KBM-7 (cell line): ENCODE data around the gene ZBTB46.
A peak's percentile ranks its signal among the peaks of the same experiment; 100 is the strongest.
"Not testable (repeated sequence)": the region's sequence is repeated elsewhere in the genome, so short reads cannot be mapped to it uniquely, and the experiment has no call there.

Experiments
- DNase-seq: peaks from one replicate; pipeline ENCODE4 v3.0.0-alpha.2; 2015
- in situ Hi-C: fragments of 300-500 bp; cut with MboI; formaldehyde crosslinking; loops from 2 replicates; pipeline ENCODE4 v1.14.3; 2020; ENCODE audit warnings: low sequenced_read_pairs, low pct_unique_long_range_greater_than_20kb, mixed read lengths

ZBTB46 gene

GRCh38 chr20:63830841-63831588 is at the start of gene ZBTB46:
Gene ZBTB46, minus strand, starts transcription at chr20:63831264. Its CDS starts 40,507 bp downstream, at chr20:63790757.
- in situ Hi-C loops = no loop called here
- no peak for DNase-seq

GRCh38 chr20:63878899-63879663 is 48.0 kb upstream of the ZBTB46 start:
- no peak for DNase-seq
- in situ Hi-C loops = no loop called here

GRCh38 chr20:63877755-63878470 is 46.8 kb upstream of the ZBTB46 start:
- in situ Hi-C loops = no loop called here
- no peak for DNase-seq

- in situ Hi-C loops = no loop called here
- DNase-seq = no peak
Measured at GRCh38 chr20:63876489-63877036, 45.5 kb upstream of the ZBTB46 start.

- in situ Hi-C loops, DNase-seq: not testable (repeated sequence)
Measured at GRCh38 chr20:63874241-63874640, 43.2 kb upstream of the ZBTB46 start.

- DNase-seq = peak; percentile 37
- in situ Hi-C loops = no loop called here
Measured at GRCh38 chr20:63873477-63873971, 42.5 kb upstream of the ZBTB46 start.

GRCh38 chr20:63868264-63868663 is 37.2 kb upstream of the ZBTB46 start:
- in situ Hi-C loops = no loop called here
- DNase-seq = no peak

GRCh38 chr20:63867042-63867441 is 36.0 kb upstream of the ZBTB46 start:
- DNase-seq, in situ Hi-C loops: not testable (repeated sequence)

- peak; percentile 99 for DNase-seq
- in situ Hi-C loops = no loop called here
Measured at GRCh38 chr20:63864978-63865640, 34.0 kb upstream of the ZBTB46 start, which contains the start of gene TPD52L2. Gene TPD52L2, plus strand, starts transcription at chr20:63865270. Its CDS starts 96 bp downstream, at chr20:63865366.

- in situ Hi-C loops = no loop called here
- DNase-seq = no peak
Measured at GRCh38 chr20:63864545-63864977, 33.5 kb upstream of the ZBTB46 start.

GRCh38 chr20:63863798-63864544 is 32.9 kb upstream of the ZBTB46 start:
- in situ Hi-C loops = no loop called here
- DNase-seq = peak; percentile 97

GRCh38 chr20:63863021-63863797 is 32.1 kb upstream of the ZBTB46 start:
- DNase-seq = no peak
- in situ Hi-C loops = no loop called here

GRCh38 chr20:63861981-63862901 is 31.2 kb upstream of the ZBTB46 start:
- in situ Hi-C loops = no loop called here
- DNase-seq = no peak

GRCh38 chr20:63861365-63861934 is 30.4 kb upstream of the ZBTB46 start, which contains the start of gene ABHD16B:
Gene ABHD16B, plus strand, starts transcription at chr20:63861498. Its CDS starts 43 bp downstream, at chr20:63861541.
- no peak for DNase-seq
- in situ Hi-C loops = no loop called here

- peak; percentile 58 for DNase-seq
- in situ Hi-C loops = no loop called here
Measured at GRCh38 chr20:63860325-63861051, 29.4 kb upstream of the ZBTB46 start.
